ENCODE results near the gene MLLT10.
"Not testable (repeated sequence)": the region's sequence is repeated elsewhere in the genome, so short reads cannot be mapped to it uniquely, and the experiment has no call there.

The MLLT10 gene

DNA sequence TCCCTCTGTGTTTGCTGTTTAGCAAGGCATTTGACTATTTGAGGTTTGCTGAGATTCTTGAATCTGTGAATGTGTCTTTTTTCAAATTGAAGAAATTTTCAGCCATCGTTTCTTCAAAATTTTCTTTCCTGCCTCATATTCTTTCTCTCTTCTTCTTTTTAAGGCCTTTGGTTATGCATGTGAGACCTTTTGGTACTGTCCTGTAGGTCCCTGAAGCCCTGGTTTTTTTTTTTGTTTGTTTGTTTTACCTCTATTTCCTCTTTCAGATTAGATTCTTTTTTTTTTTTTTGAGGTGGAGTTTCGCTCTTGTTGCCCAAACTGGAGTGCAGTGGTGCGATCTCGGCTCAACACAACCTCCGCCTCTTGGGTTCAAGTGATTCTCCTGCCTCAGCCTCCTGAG is 45.3 kb downstream of the MLLT10 start:
- H3K9me3 ChIP-seq (ENCODE audit: control insufficient read depth in 5 of 5, low read length in 5 of 5) = no peaks in the 10 kb centered on the region
- no peaks in the 10 kb centered on the region for H3K27me3 ChIP-seq (ENCODE audit: control insufficient read depth in 5 of 5, insufficient read depth in 4 of 5, low read length in 5 of 5)
- no peaks in the 10 kb centered on the region for H3K4me1 ChIP-seq (ENCODE audit: control insufficient read depth in 5 of 5, insufficient read depth in 5 of 5, low read length in 5 of 5)
- H3K4me3 ChIP-seq (ENCODE audit: low read depth in 1 of 5, low read length in 5 of 5) = no peak overlapping the region
- peaks cover 0 to 3% (median 0%) of the 10 kb centered on the region in 5 donors for H3K36me3 ChIP-seq (ENCODE audit: control insufficient read depth in 5 of 5, insufficient read depth in 5 of 5, low read length in 5 of 5)
- no peak overlapping the region for H3K9ac ChIP-seq (ENCODE audit: low read length in 5 of 5)
- no peak overlapping the region for H3K27ac ChIP-seq (ENCODE audit: low read depth, low read length)

GRCh38 chr10:21581421-21581834 is 47.4 kb downstream of the MLLT10 start:
- not testable (repeated sequence) for H3K9ac ChIP-seq (ENCODE audit: low read length in 5 of 5); H3K27ac ChIP-seq (ENCODE audit: low read depth, low read length); H3K4me3 ChIP-seq (ENCODE audit: low read depth in 1 of 5, low read length in 5 of 5); H3K9me3 ChIP-seq (ENCODE audit: control insufficient read depth in 5 of 5, low read length in 5 of 5); H3K27me3 ChIP-seq (ENCODE audit: control insufficient read depth in 5 of 5, insufficient read depth in 4 of 5, low read length in 5 of 5); H3K36me3 ChIP-seq (ENCODE audit: control insufficient read depth in 5 of 5, insufficient read depth in 5 of 5, low read length in 5 of 5); H3K4me1 ChIP-seq (ENCODE audit: control insufficient read depth in 5 of 5, insufficient read depth in 5 of 5, low read length in 5 of 5)

GRCh38 chr10:21584834-21585530 is 51.0 kb downstream of the MLLT10 start:
- Histone ChIP-seq H3K36me3 (ENCODE audit: control insufficient read depth in 5 of 5, insufficient read depth in 5 of 5, low read length in 5 of 5) (peaks cover 0 to 7% (median 0%) of the 10 kb centered on the region in 5 donors), H3K4me3 (ENCODE audit: low read depth in 1 of 5, low read length in 5 of 5) (no peak overlapping the region), H3K9me3 (ENCODE audit: control insufficient read depth in 5 of 5, low read length in 5 of 5) (no peaks in the 10 kb centered on the region), H3K9ac (ENCODE audit: low read length in 5 of 5) (no peak overlapping the region), H3K27me3 (ENCODE audit: control insufficient read depth in 5 of 5, insufficient read depth in 4 of 5, low read length in 5 of 5) (no peaks in the 10 kb centered on the region), H3K4me1 (ENCODE audit: control insufficient read depth in 5 of 5, insufficient read depth in 5 of 5, low read length in 5 of 5) (no peaks in the 10 kb centered on the region), H3K27ac (ENCODE audit: low read depth, low read length) (no peak overlapping the region)

DNA sequence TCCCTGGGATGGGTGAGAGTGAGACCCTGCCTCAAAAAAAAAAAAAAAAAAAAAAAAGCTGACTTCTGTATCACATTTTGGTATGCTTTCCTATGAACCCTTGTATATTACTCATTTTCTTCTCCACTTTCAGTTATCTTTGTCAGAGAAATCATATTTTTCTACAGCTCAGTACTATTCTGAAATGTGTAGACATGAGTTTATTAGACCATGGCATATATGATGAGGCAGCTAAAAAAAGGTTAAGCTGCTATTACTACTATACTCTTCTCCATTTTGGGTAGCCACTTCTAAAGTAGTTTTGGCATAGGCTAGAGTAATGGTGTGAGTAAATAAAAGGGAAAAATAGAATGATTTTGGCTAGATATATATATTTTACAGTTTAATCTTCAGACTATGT is 53.4 kb downstream of the MLLT10 start:
- H3K36me3 ChIP-seq (ENCODE audit: control insufficient read depth in 5 of 5, insufficient read depth in 5 of 5, low read length in 5 of 5) = peaks cover 0 to 7% (median 3%) of the 10 kb centered on the region in 5 donors
- no peaks in the 10 kb centered on the region for H3K9me3 ChIP-seq (ENCODE audit: control insufficient read depth in 5 of 5, low read length in 5 of 5)
- H3K27me3 ChIP-seq (ENCODE audit: control insufficient read depth in 5 of 5, insufficient read depth in 4 of 5, low read length in 5 of 5) = no peaks in the 10 kb centered on the region
- H3K4me3 ChIP-seq (ENCODE audit: low read depth in 1 of 5, low read length in 5 of 5) = no peak overlapping the region
- no peaks in the 10 kb centered on the region for H3K4me1 ChIP-seq (ENCODE audit: control insufficient read depth in 5 of 5, insufficient read depth in 5 of 5, low read length in 5 of 5)
- H3K27ac ChIP-seq (ENCODE audit: low read depth, low read length) = no peak overlapping the region
- H3K9ac ChIP-seq (ENCODE audit: low read length in 5 of 5) = no peak overlapping the region

GRCh38 chr10:21588159-21588558 is 54.1 kb downstream of the MLLT10 start:
- H3K36me3 ChIP-seq (ENCODE audit: control insufficient read depth in 5 of 5, insufficient read depth in 5 of 5, low read length in 5 of 5); H3K27me3 ChIP-seq (ENCODE audit: control insufficient read depth in 5 of 5, insufficient read depth in 4 of 5, low read length in 5 of 5); H3K9me3 ChIP-seq (ENCODE audit: control insufficient read depth in 5 of 5, low read length in 5 of 5); H3K9ac ChIP-seq (ENCODE audit: low read length in 5 of 5); H3K4me3 ChIP-seq (ENCODE audit: low read depth in 1 of 5, low read length in 5 of 5); H3K4me1 ChIP-seq (ENCODE audit: control insufficient read depth in 5 of 5, insufficient read depth in 5 of 5, low read length in 5 of 5); H3K27ac ChIP-seq (ENCODE audit: low read depth, low read length): not testable (repeated sequence)

GRCh38 chr10:21593986-21594385 is 60.0 kb downstream of the MLLT10 start:
- H3K36me3 ChIP-seq (ENCODE audit: control insufficient read depth in 5 of 5, insufficient read depth in 5 of 5, low read length in 5 of 5) = peaks cover 0 to 4% (median 0%) of the 10 kb centered on the region in 5 donors
- no peak overlapping the region for H3K4me3 ChIP-seq (ENCODE audit: low read depth in 1 of 5, low read length in 5 of 5)
- H3K4me1 ChIP-seq (ENCODE audit: control insufficient read depth in 5 of 5, insufficient read depth in 5 of 5, low read length in 5 of 5) = no peaks in the 10 kb centered on the region
- H3K9me3 ChIP-seq (ENCODE audit: control insufficient read depth in 5 of 5, low read length in 5 of 5) = no peaks in the 10 kb centered on the region
- no peak overlapping the region for H3K27ac ChIP-seq (ENCODE audit: low read depth, low read length)
- no peaks in the 10 kb centered on the region for H3K27me3 ChIP-seq (ENCODE audit: control insufficient read depth in 5 of 5, insufficient read depth in 4 of 5, low read length in 5 of 5)
- H3K9ac ChIP-seq (ENCODE audit: low read length in 5 of 5) = no peak overlapping the region

DNA sequence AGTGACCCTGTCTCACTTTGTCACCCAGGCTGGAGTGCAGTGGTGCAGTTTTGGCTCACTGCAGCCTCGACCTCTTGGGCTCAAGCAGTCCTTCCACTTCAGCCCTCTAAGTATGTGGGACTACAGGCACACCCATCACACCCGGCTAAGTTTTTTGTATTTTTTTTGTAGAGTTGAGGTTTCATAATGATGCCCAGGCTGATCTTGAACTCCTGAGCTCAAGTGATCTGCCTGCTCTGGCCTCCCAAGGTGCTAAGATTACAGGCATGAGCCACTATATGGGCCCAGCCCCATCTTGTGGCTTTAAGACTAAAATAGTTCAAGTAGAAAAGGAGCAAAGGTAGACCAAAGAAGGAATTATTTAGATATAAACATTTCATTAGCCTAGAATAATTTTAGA is 65.5 kb downstream of the MLLT10 start:
- Histone ChIP-seq H3K9me3 (ENCODE audit: control insufficient read depth in 5 of 5, low read length in 5 of 5) (no peaks in the 10 kb centered on the region), H3K27me3 (ENCODE audit: control insufficient read depth in 5 of 5, insufficient read depth in 4 of 5, low read length in 5 of 5) (no peaks in the 10 kb centered on the region), H3K9ac (ENCODE audit: low read length in 5 of 5) (no peak overlapping the region), H3K4me3 (ENCODE audit: low read depth in 1 of 5, low read length in 5 of 5) (no peak overlapping the region), H3K27ac (ENCODE audit: low read depth, low read length) (no peak overlapping the region), H3K36me3 (ENCODE audit: control insufficient read depth in 5 of 5, insufficient read depth in 5 of 5, low read length in 5 of 5) (peaks cover 0 to 4% (median 0%) of the 10 kb centered on the region in 5 donors), H3K4me1 (ENCODE audit: control insufficient read depth in 5 of 5, insufficient read depth in 5 of 5, low read length in 5 of 5) (no peaks in the 10 kb centered on the region)

DNA sequence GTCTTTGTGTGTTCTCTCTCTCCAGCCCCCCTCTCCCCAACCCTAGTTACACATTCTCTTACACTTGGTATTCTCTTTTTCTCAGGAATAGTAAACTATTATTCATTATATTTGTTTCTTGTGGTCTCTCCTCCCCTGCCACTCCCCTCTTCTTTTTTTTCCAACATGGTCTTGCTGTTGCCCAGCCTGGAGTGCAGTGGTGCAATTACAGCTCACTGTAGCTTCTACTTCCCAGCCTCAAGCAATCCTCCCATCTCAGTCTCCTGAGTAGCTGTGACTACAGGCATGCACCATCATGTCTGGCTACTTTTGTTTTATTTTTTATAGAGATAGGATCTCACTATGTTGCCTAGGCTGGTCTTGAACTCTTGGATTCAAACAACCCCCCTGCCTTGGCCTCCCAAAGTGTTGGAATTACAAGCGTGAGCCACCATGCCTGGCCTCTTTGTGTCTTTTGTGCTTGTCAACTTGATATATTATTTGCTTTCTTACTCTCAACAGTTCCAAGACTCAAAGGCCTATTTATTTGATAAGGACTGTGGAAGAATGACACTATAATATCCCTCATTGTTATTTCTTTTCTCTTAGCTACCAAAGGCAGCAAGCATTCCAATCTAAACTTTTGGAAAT is 66.9 kb downstream of the MLLT10 start:
- Histone ChIP-seq H3K27me3 (ENCODE audit: control insufficient read depth in 5 of 5, insufficient read depth in 4 of 5, low read length in 5 of 5) (no peaks in the 10 kb centered on the region), H3K4me3 (ENCODE audit: low read depth in 1 of 5, low read length in 5 of 5) (no peak overlapping the region), H3K9me3 (ENCODE audit: control insufficient read depth in 5 of 5, low read length in 5 of 5) (no peaks in the 10 kb centered on the region), H3K27ac (ENCODE audit: low read depth, low read length) (no peak overlapping the region), H3K9ac (ENCODE audit: low read length in 5 of 5) (no peak overlapping the region), H3K4me1 (ENCODE audit: control insufficient read depth in 5 of 5, insufficient read depth in 5 of 5, low read length in 5 of 5) (no peaks in the 10 kb centered on the region), H3K36me3 (ENCODE audit: control insufficient read depth in 5 of 5, insufficient read depth in 5 of 5, low read length in 5 of 5) (peaks cover 0 to 4% (median under 1%) of the 10 kb centered on the region in 5 donors)

DNA sequence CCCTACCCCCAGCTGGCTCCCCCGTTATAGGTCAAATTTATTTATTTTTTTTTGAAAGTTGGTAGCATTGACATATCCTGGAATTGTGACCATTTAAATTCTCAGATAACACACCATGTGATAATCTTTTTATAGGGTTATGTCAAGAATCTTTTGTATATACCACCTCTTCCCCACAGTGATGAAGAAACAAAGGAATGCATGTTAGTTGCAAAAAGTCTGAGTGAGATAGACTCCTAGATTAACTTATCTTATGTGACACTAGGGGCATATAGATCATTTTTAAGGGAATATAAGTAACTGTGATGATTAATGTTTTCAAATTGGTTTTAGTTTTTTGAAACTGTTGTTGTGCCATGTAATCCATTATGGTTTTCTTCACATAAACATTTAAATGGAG is 68.3 kb downstream of the MLLT10 start:
- Histone ChIP-seq H3K4me3 (ENCODE audit: low read depth in 1 of 5, low read length in 5 of 5) (no peak overlapping the region), H3K4me1 (ENCODE audit: control insufficient read depth in 5 of 5, insufficient read depth in 5 of 5, low read length in 5 of 5) (no peaks in the 10 kb centered on the region), H3K27ac (ENCODE audit: low read depth, low read length) (no peak overlapping the region), H3K27me3 (ENCODE audit: control insufficient read depth in 5 of 5, insufficient read depth in 4 of 5, low read length in 5 of 5) (no peaks in the 10 kb centered on the region), H3K9me3 (ENCODE audit: control insufficient read depth in 5 of 5, low read length in 5 of 5) (no peaks in the 10 kb centered on the region), H3K9ac (ENCODE audit: low read length in 5 of 5) (no peak overlapping the region), H3K36me3 (ENCODE audit: control insufficient read depth in 5 of 5, insufficient read depth in 5 of 5, low read length in 5 of 5) (peaks cover 0 to 10% (median 7%) of the 10 kb centered on the region in 5 donors)

- Histone ChIP-seq H3K27ac (ENCODE audit: low read depth, low read length) (no peak overlapping the region), H3K4me1 (ENCODE audit: control insufficient read depth in 5 of 5, insufficient read depth in 5 of 5, low read length in 5 of 5) (no peaks in the 10 kb centered on the region), H3K36me3 (ENCODE audit: control insufficient read depth in 5 of 5, insufficient read depth in 5 of 5, low read length in 5 of 5) (peaks cover 0 to 9% (median 7%) of the 10 kb centered on the region in 5 donors), H3K4me3 (ENCODE audit: low read depth in 1 of 5, low read length in 5 of 5) (no peak overlapping the region), H3K9ac (ENCODE audit: low read length in 5 of 5) (no peak overlapping the region), H3K27me3 (ENCODE audit: control insufficient read depth in 5 of 5, insufficient read depth in 4 of 5, low read length in 5 of 5) (no peaks in the 10 kb centered on the region), H3K9me3 (ENCODE audit: control insufficient read depth in 5 of 5, low read length in 5 of 5) (no peaks in the 10 kb centered on the region)
Measured at GRCh38 chr10:21603721-21604120, 69.7 kb downstream of the MLLT10 start.

Measured in subcutaneous abdominal adipose tissue (tissue), 5 donors.